ENCODE data around the gene HERPUD1.
"Not testable (repeated sequence)": the region's sequence is repeated elsewhere in the genome, so short reads cannot be mapped to it uniquely, and the experiment has no call there.

GRCh38 chr16:56986908-56987307 lies 55.0 kb downstream of the HERPUD1 start:
- TF ChIP-seq EP300 (IDR thresholded peaks at IDR 0.05; ENCODE audit: borderline replicate concordance in 1 of 2, low read depth in 2 of 2, low read length in 2 of 2); CTCF (IDR thresholded peaks at IDR 0.05; ENCODE audit: control extremely low read depth in 1 of 3, insufficient read depth in 1 of 3, low read depth in 1 of 3, low read length in 3 of 3); JUND (IDR thresholded peaks at IDR 0.05; ENCODE audit: low read length); JUN (IDR thresholded peaks at IDR 0.05; ENCODE audit: low read depth, low read length); SRF (IDR thresholded peaks at IDR 0.05; ENCODE audit: low read depth, low read length): not testable (repeated sequence)
